ENCODE data around the gene ZSWIM7. TPM values are rescaled to one million over a fixed set of nuclear protein-coding genes. Genes with fewer than 3 reads are reported as not detected.

ZSWIM7 gene
- total RNA-seq, 2 experiments from 2014 or later: 11.3 to 13.0 TPM

DNA sequence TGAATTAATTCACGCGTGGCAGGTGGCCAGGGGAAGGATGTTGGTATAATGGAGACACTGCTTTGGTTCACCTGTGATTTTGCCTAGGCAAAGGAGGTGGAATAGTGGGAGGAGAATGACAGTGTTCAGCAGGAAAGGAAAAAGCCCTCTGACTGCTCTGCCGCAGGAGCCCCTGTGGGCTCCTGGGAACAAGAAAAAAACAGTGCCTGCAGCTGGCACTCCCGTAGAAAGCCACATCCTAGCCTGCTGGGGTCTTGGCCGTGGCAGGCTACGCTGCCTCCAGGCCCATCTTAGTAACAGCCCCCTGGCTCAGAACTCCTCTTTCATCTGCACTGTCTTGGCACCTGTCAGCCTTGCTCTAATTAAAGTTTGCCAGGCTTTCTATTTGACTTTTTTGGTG is 34.0 kb downstream of the ZSWIM7 start:
- ATAC-seq (ENCODE audit: poor library complexity) (no peak), DNase-seq (no peak)
- CTCF ChIA-PET: no interaction called here
- H3K36me3 ChIP-seq (ENCODE audit: insufficient read depth, low read length): no peaks in the 10 kb centered on the region
- Mint-ChIP-seq H3K4me1 (ENCODE audit: low read depth) (peaks cover 24% of the 10 kb centered on the region), H3K4me3 (no peak overlapping the region), H3K9me3 (no peaks in the 10 kb centered on the region), H3K36me3 (ENCODE audit: low read depth) (no peaks in the 10 kb centered on the region), H3K27ac (peak overlapping the region; percentile 90), H3K27me3 (no peaks in the 10 kb centered on the region)
- no peak overlapping the region for H3K4me3 ChIP-seq (ENCODE audit: low read length)
- POLR2A ChIA-PET: interaction anchor here (1.1 to 1.4 kb wide), 3 partner anchors 34 to 35 kb away, joined by 3 to 6 read pairs (median 5); partner anchors contain the start of genes TTC19 and ZSWIM7
- TF ChIP-seq, protein P1, sequence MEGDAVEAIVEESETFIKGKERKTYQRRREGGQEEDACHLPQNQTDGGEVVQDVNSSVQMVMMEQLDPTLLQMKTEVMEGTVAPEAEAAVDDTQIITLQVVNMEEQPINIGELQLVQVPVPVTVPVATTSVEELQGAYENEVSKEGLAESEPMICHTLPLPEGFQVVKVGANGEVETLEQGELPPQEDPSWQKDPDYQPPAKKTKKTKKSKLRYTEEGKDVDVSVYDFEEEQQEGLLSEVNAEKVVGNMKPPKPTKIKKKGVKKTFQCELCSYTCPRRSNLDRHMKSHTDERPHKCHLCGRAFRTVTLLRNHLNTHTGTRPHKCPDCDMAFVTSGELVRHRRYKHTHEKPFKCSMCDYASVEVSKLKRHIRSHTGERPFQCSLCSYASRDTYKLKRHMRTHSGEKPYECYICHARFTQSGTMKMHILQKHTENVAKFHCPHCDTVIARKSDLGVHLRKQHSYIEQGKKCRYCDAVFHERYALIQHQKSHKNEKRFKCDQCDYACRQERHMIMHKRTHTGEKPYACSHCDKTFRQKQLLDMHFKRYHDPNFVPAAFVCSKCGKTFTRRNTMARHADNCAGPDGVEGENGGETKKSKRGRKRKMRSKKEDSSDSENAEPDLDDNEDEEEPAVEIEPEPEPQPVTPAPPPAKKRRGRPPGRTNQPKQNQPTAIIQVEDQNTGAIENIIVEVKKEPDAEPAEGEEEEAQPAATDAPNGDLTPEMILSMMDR (IDR thresholded peaks at IDR 0.05): no peak
- intact Hi-C loops (cut with DNase I, micrococcal nuclease): no loop called here
- no peaks in the 10 kb centered on the region for H3K9me3 ChIP-seq (ENCODE audit: control insufficient read depth in 1 of 2, insufficient read depth in 1 of 2, low read length in 2 of 2)
- H3K27me3 ChIP-seq (ENCODE audit: control insufficient read depth in 1 of 2, insufficient read depth in 2 of 2, low read length in 2 of 2): peaks cover 0 to 5% of the 10 kb centered on the region in 2 experiments
- H3K4me1 ChIP-seq (ENCODE audit: insufficient read depth, low read length): peaks cover 13% of the 10 kb centered on the region
- no peak overlapping the region for H3K27ac ChIP-seq (ENCODE audit: low read depth in 1 of 2, low read length in 2 of 2)

DNA sequence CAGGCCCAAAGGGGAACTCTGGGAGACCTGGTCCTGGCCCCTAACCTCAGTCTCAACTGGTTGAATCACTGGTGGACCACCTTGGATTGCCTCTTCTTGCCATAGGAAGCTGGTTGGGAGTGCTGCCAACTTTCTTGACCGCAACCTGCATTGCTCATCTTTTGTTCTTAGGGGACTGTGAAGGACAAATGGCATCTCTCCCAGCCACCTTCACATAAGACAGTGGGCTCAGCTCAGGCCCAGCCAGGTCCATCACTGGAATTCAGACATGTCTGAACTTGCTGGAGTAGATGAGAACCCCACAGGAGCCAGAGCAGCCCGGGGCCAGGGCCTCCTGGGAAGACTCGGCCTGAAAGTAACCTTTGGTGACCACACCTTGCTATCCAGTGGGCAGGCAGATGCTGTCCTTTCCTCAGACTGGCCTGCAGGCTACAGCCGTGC is 35.8 kb downstream of the ZSWIM7 start:
- Mint-ChIP-seq H3K4me1 (ENCODE audit: low read depth) (peaks cover 32% of the 10 kb centered on the region), H3K36me3 (ENCODE audit: low read depth) (no peaks in the 10 kb centered on the region), H3K9me3 (no peaks in the 10 kb centered on the region), H3K27me3 (no peaks in the 10 kb centered on the region), H3K27ac (no peak overlapping the region), H3K4me3 (no peak overlapping the region)
- peaks cover 13% of the 10 kb centered on the region for H3K4me1 ChIP-seq (ENCODE audit: insufficient read depth, low read length)
- H3K27ac ChIP-seq (ENCODE audit: low read depth in 1 of 2, low read length in 2 of 2): no peak overlapping the region
- TF ChIP-seq, protein P1 (IDR thresholded peaks at IDR 0.05): no peak
- DNase-seq (no peak), ATAC-seq (ENCODE audit: poor library complexity) (no peak)
- no peaks in the 10 kb centered on the region for H3K36me3 ChIP-seq (ENCODE audit: insufficient read depth, low read length)
- POLR2A ChIA-PET: no interaction called here
- no peak overlapping the region for H3K4me3 ChIP-seq (ENCODE audit: low read length)
- CTCF ChIA-PET: no interaction called here
- H3K9me3 ChIP-seq (ENCODE audit: control insufficient read depth in 1 of 2, insufficient read depth in 1 of 2, low read length in 2 of 2): no peaks in the 10 kb centered on the region
- H3K27me3 ChIP-seq (ENCODE audit: control insufficient read depth in 1 of 2, insufficient read depth in 2 of 2, low read length in 2 of 2): peaks cover 0 to 5% of the 10 kb centered on the region in 2 experiments
- intact Hi-C loops (cut with DNase I, micrococcal nuclease): no loop called here

DNA sequence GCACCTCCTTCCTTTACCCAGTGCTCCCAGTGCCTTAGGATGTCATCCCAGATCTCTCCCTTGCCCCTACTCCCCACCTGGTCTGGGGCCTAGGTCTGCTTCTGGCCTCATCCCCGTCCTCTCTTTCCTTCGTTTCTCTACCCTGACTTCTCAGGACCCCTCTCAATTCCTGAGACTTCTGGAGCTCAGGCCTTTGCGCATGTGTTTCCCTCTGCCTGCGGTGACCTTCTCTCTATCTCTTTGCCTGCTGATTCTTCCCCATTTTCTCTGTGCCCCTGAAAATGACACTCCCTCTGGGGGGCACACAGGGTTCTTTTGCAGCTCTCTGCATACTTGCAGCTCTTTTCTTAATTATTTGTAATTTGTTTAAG is 41.0 kb downstream of the ZSWIM7 start:
- intact Hi-C loops (cut with DNase I, micrococcal nuclease): no loop called here
- no peak overlapping the region for H3K4me3 Mint-ChIP-seq

More for the DNA sequence above, 41.0 kb downstream of the ZSWIM7 start:
- Histone ChIP-seq H3K4me1 (ENCODE audit: insufficient read depth, low read length) (no peaks in the 10 kb centered on the region), H3K4me3 (ENCODE audit: low read length) (no peak overlapping the region), H3K36me3 (ENCODE audit: insufficient read depth, low read length) (no peaks in the 10 kb centered on the region), H3K27me3 (ENCODE audit: control insufficient read depth in 1 of 2, insufficient read depth in 2 of 2, low read length in 2 of 2) (no peaks in the 10 kb centered on the region), H3K27ac (ENCODE audit: low read depth in 1 of 2, low read length in 2 of 2) (no peak overlapping the region), H3K9me3 (ENCODE audit: control insufficient read depth in 1 of 2, insufficient read depth in 1 of 2, low read length in 2 of 2) (no peaks in the 10 kb centered on the region)
- H3K4me1 Mint-ChIP-seq (ENCODE audit: low read depth): peaks cover 8% of the 10 kb centered on the region
- no peak for DNase-seq
- no peak overlapping the region for H3K27ac Mint-ChIP-seq
- ATAC-seq (ENCODE audit: poor library complexity): no peak
- no peaks in the 10 kb centered on the region for H3K9me3 Mint-ChIP-seq
- no peaks in the 10 kb centered on the region for H3K36me3 Mint-ChIP-seq (ENCODE audit: low read depth)
- H3K27me3 Mint-ChIP-seq: no peaks in the 10 kb centered on the region
- TF ChIP-seq, protein P1 (IDR thresholded peaks at IDR 0.05): no peak
- POLR2A ChIA-PET: no interaction called here
- CTCF ChIA-PET: interaction anchor here (1.8 kb wide), 1 partner anchor 14 kb away, joined by 6 read pairs; the partner anchor contains the start of gene ADORA2B

All from CD4-positive, alpha-beta T cell (primary cell).